ENCODE data around the gene TNFRSF1B.

Gene TNFRSF1B

DNA sequence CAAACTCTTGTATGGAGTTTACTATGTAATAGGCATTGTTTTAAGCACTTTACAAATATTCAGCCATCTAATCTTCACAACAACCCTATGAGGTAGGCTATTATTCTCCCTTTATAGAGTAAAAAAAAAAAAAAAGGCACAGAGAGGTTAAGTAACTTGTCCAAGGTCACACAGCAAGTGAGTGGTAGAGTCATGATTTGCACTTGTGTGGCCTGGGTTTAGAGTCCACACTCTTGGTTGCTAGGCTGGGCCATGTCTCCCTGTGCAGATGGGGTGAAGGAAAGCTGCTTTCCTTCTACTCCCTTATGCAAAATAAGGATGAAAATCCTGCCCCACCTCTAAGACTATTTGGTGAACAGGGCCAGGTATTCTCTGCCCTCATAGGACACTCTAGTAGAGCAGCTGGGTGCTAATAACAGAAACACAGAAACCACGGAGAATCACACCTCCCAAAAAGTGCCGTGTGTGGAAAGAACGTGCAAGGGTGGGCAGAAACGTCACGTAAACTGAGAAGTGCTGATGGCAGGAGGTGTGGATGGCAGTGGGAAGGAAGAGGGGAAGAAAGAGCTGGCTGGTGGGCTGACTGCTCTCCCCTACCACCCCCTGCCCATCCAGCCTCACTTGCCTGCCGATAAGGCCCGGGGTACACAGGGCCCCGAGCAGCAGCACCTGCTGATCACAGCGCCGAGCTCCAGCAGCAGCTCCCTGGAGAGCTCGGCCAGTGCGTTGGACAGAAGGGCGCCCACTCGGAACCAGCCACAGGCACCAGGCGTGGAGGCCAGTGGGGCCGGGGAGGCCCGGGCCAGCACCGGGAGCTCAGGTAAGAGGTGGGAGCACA is 34.8 kb downstream of the TNFRSF1B start:
- H3K4me2 ChIP-seq (ENCODE audit: insufficient read depth, low read length), result no peak overlapping the region
- no peak overlapping the region for H3K27ac ChIP-seq (ENCODE audit: low read length)
- DNase-seq (no peak), ATAC-seq (ENCODE audit: insufficient read depth, low read depth) (no peak)
- no peaks in the 10 kb centered on the region for H3K4me1 ChIP-seq (ENCODE audit: insufficient read depth, low read length)
- no peaks in the 10 kb centered on the region for H4K20me1 ChIP-seq (ENCODE audit: insufficient read depth, low read length)
- H3K79me2 ChIP-seq (ENCODE audit: insufficient read depth, low read length), result no peaks in the 10 kb centered on the region
- H3K27me3 ChIP-seq (ENCODE audit: insufficient read depth, low read length, poor library complexity), result no peaks in the 10 kb centered on the region
- TF ChIP-seq EZH2 (IDR thresholded peaks at IDR 0.05; ENCODE audit: borderline replicate concordance, low read depth, low read length, severe bottlenecking), result no peak
- TF ChIP-seq, protein P1, sequence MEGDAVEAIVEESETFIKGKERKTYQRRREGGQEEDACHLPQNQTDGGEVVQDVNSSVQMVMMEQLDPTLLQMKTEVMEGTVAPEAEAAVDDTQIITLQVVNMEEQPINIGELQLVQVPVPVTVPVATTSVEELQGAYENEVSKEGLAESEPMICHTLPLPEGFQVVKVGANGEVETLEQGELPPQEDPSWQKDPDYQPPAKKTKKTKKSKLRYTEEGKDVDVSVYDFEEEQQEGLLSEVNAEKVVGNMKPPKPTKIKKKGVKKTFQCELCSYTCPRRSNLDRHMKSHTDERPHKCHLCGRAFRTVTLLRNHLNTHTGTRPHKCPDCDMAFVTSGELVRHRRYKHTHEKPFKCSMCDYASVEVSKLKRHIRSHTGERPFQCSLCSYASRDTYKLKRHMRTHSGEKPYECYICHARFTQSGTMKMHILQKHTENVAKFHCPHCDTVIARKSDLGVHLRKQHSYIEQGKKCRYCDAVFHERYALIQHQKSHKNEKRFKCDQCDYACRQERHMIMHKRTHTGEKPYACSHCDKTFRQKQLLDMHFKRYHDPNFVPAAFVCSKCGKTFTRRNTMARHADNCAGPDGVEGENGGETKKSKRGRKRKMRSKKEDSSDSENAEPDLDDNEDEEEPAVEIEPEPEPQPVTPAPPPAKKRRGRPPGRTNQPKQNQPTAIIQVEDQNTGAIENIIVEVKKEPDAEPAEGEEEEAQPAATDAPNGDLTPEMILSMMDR (IDR thresholded peaks at IDR 0.05; ENCODE audit: borderline replicate concordance, extremely low read depth, low read length, poor library complexity, severe bottlenecking), result no peak
- H3K4me3 ChIP-seq (ENCODE audit: low read depth in 1 of 2, low read length in 2 of 2), result no peak overlapping the region
- H3K36me3 ChIP-seq (ENCODE audit: insufficient read depth, low read length), result no peaks in the 10 kb centered on the region
- H2AFZ ChIP-seq (ENCODE audit: low read depth, low read length), result no peak overlapping the region
- H3K9me3 ChIP-seq (ENCODE audit: insufficient read depth, low read length, severe bottlenecking), result no peaks in the 10 kb centered on the region
- H3K9ac ChIP-seq (ENCODE audit: low read depth, low read length), result no peak overlapping the region

DNA sequence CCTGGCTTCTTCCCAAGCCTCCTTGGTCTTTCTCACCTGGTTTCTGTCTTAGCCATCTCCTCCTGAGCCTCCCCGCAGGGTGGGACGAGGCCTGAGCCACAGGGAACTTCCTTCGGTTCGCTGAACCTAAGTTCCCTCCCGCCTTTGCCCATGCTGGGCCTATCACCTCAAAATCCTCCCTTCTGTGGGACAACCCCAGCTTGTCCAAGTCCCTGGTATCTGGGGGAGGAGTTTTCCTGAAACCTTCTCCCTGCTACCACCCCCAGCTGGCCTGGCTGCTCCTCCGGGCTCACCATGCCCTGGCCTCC is 35.4 kb downstream of the TNFRSF1B start:
- TF ChIP-seq EZH2 (IDR thresholded peaks at IDR 0.05; ENCODE audit: borderline replicate concordance, low read depth, low read length, severe bottlenecking), result no peak
- TF ChIP-seq, protein P1 (IDR thresholded peaks at IDR 0.05; ENCODE audit: borderline replicate concordance, extremely low read depth, low read length, poor library complexity, severe bottlenecking), result no peak
- no peaks in the 10 kb centered on the region for H3K79me2 ChIP-seq (ENCODE audit: insufficient read depth, low read length)
- H3K4me3 ChIP-seq (ENCODE audit: low read depth in 1 of 2, low read length in 2 of 2), result no peak overlapping the region
- H3K4me2 ChIP-seq (ENCODE audit: insufficient read depth, low read length), result no peak overlapping the region
- DNase-seq, result no peak
- H3K27me3 ChIP-seq (ENCODE audit: insufficient read depth, low read length, poor library complexity), result no peaks in the 10 kb centered on the region
- no peaks in the 10 kb centered on the region for H3K4me1 ChIP-seq (ENCODE audit: insufficient read depth, low read length)
- no peaks in the 10 kb centered on the region for H4K20me1 ChIP-seq (ENCODE audit: insufficient read depth, low read length)
- no peak overlapping the region for H2AFZ ChIP-seq (ENCODE audit: low read depth, low read length)
- no peak overlapping the region for H3K9ac ChIP-seq (ENCODE audit: low read depth, low read length)
- no peaks in the 10 kb centered on the region for H3K9me3 ChIP-seq (ENCODE audit: insufficient read depth, low read length, severe bottlenecking)
- no peak overlapping the region for H3K27ac ChIP-seq (ENCODE audit: low read length)
- ATAC-seq (ENCODE audit: insufficient read depth, low read depth), result no peak
- H3K36me3 ChIP-seq (ENCODE audit: insufficient read depth, low read length), result no peaks in the 10 kb centered on the region

GRCh38 chr1:12202577-12202976 is 35.8 kb downstream of the TNFRSF1B start:
- H3K4me2 ChIP-seq (ENCODE audit: insufficient read depth, low read length), result no peak overlapping the region
- no peak overlapping the region for H3K9ac ChIP-seq (ENCODE audit: low read depth, low read length)
- no peak overlapping the region for H3K27ac ChIP-seq (ENCODE audit: low read length)
- ATAC-seq (ENCODE audit: insufficient read depth, low read depth) (no peak), DNase-seq (no peak)
- H3K36me3 ChIP-seq (ENCODE audit: insufficient read depth, low read length), result no peaks in the 10 kb centered on the region
- H3K4me3 ChIP-seq (ENCODE audit: low read depth in 1 of 2, low read length in 2 of 2), result no peak overlapping the region
- no peaks in the 10 kb centered on the region for H3K27me3 ChIP-seq (ENCODE audit: insufficient read depth, low read length, poor library complexity)
- no peak overlapping the region for H2AFZ ChIP-seq (ENCODE audit: low read depth, low read length)
- no peaks in the 10 kb centered on the region for H3K9me3 ChIP-seq (ENCODE audit: insufficient read depth, low read length, severe bottlenecking)
- no peaks in the 10 kb centered on the region for H4K20me1 ChIP-seq (ENCODE audit: insufficient read depth, low read length)
- H3K4me1 ChIP-seq (ENCODE audit: insufficient read depth, low read length), result no peaks in the 10 kb centered on the region
- TF ChIP-seq, protein P1 (IDR thresholded peaks at IDR 0.05; ENCODE audit: borderline replicate concordance, extremely low read depth, low read length, poor library complexity, severe bottlenecking), result no peak
- TF ChIP-seq EZH2 (IDR thresholded peaks at IDR 0.05; ENCODE audit: borderline replicate concordance, low read depth, low read length, severe bottlenecking), result no peak
- H3K79me2 ChIP-seq (ENCODE audit: insufficient read depth, low read length), result no peaks in the 10 kb centered on the region

Measured in DND-41 (cell line).